H1 (cell line): ENCODE measurements around the gene PSMD6. TPM values are rescaled to one million over a fixed set of nuclear protein-coding genes. Genes with fewer than 3 reads are reported as not detected.

Source experiments
- CTCF ChIA-PET: fragments of 300-600 bp; sonication (Branson Sonifier 250); formaldehyde crosslinking; loops from one replicate; lab custom pipeline; 2021; ENCODE audit not compliant: partially characterized antibody; lab: Charles Lee
- POLR2A ChIA-PET: fragments of 300-600 bp; sonication (Branson Sonifier 250); formaldehyde crosslinking; loops from one replicate; lab custom pipeline; 2021; ENCODE audit warnings: inconsistent platforms; ENCODE audit not compliant: partially characterized antibody; lab: Charles Lee
- DNase-seq, 2 experiments: peaks; one replicate each; pipeline versions ENCODE4 v3.0.0 to v3.0.0-alpha.2; 2010 to 2022; ENCODE audit warnings: low spot score in 2 of 2, low read depth in 1 of 2, mixed read lengths in 1 of 2
- FAIRE-seq: peaks from 2 replicates; lab custom pipeline; 2011; peaks lifted over from hg19 to GRCh38; lab: Jason Lieb, UNC
- H2AFZ ChIP-seq: 2 replicates; pipeline ENCODE4 v1.8.1; 2012; ENCODE audit warnings: low read length, inconsistent platforms
- H2AK5ac ChIP-seq: 2 replicates; pipeline ENCODE4 v1.6.1; 2013; ENCODE audit warnings: low read depth, low read length
- H2BK120ac ChIP-seq: replicated peaks from 2 replicates; pipeline ENCODE3; 2013; ENCODE audit warnings: low read depth, low read length, inconsistent platforms
- H2BK12ac ChIP-seq: 2 replicates; pipeline ENCODE4 v1.6.1; 2013; ENCODE audit warnings: low read depth, low read length
- H2BK15ac ChIP-seq: 2 replicates; pipeline ENCODE4 v1.6.1; 2013; ENCODE audit warnings: low read length
- H2BK20ac ChIP-seq: 2 replicates; pipeline ENCODE4 v1.6.1; 2013; ENCODE audit warnings: low read length
- H2BK5ac ChIP-seq: 2 replicates; pipeline ENCODE4 v1.6.1; 2013; ENCODE audit warnings: low read depth, low read length
- H3K14ac ChIP-seq: 2 replicates; pipeline ENCODE4 v1.6.1; 2013; ENCODE audit warnings: inconsistent platforms; ENCODE audit not compliant: insufficient read length
- H3K18ac ChIP-seq: 2 replicates; pipeline ENCODE4 v1.6.1; 2013; ENCODE audit warnings: low read length; ENCODE audit errors: extremely low read depth
- H3K23ac ChIP-seq: 2 replicates; pipeline ENCODE4 v1.6.1; 2013; ENCODE audit warnings: inconsistent platforms; ENCODE audit not compliant: insufficient read length
- H3K23me2 ChIP-seq: 2 replicates; pipeline ENCODE4 v1.6.1; 2013; ENCODE audit warnings: low read depth, low read length
- H3K27ac ChIP-seq: 2 replicates; pipeline ENCODE4 v1.6.1; 2011; ENCODE audit warnings: low read depth, low read length, inconsistent platforms
- H3K27me3 ChIP-seq, 4 experiments: replicated peaks in 1 of 4; 1 replicate in 1 of 4; 2 replicates in 3 of 4; pipeline versions ENCODE4 v1.6.1 to v1.8.1; 2011 to 2013; ENCODE audit warnings: low read length in 3 of 4, mild to moderate bottlenecking in 3 of 4, inconsistent platforms in 2 of 4, mixed read lengths in 2 of 4, moderate library complexity in 1 of 4; ENCODE audit not compliant: control insufficient read depth in 3 of 4, insufficient read depth in 3 of 4; ENCODE audit errors: extremely low read depth in 1 of 4
- H3K36me3 ChIP-seq, 4 experiments: 2 replicates each; pipeline versions ENCODE4 v1.6.1 to v1.8.1; 2011 to 2013; ENCODE audit warnings: mild to moderate bottlenecking in 4 of 4, low read length in 3 of 4, moderate library complexity in 2 of 4, control low read depth in 1 of 4, inconsistent platforms in 1 of 4; ENCODE audit not compliant: insufficient read depth in 4 of 4, control insufficient read depth in 2 of 4
- H3K4ac ChIP-seq: replicated peaks from 2 replicates; pipeline ENCODE3; 2013; ENCODE audit warnings: low read length, low read depth, mixed read lengths, inconsistent platforms; ENCODE audit not compliant: insufficient read length
- H3K4me1 ChIP-seq, 4 experiments: replicated peaks in 1 of 4; 1 replicate in 1 of 4; 2 replicates in 3 of 4; pipeline versions ENCODE4 v1.6.1 to v1.8.1; 2011 to 2013; ENCODE audit warnings: low read length in 3 of 4, inconsistent platforms in 2 of 4, mixed read lengths in 1 of 4; ENCODE audit not compliant: insufficient read depth in 4 of 4, control insufficient read depth in 3 of 4
- H3K4me2 ChIP-seq, 2 experiments: 2 replicates each; pipeline versions ENCODE4 v1.6.1 to v1.8.1; 2011 to 2013; ENCODE audit warnings: low read depth in 2 of 2, low read length in 2 of 2, control low read depth in 1 of 2, inconsistent platforms in 1 of 2, mild to moderate bottlenecking in 1 of 2; ENCODE audit not compliant: insufficient read depth in 1 of 2
- H3K4me3 ChIP-seq, 4 experiments: fragments of 200-600, 300-600 bp in 1 of 4; sonication (generic), shearing (Covaris generic), sonication (Bioruptor Twin) in 1 of 4; 2 replicates each; pipeline versions ENCODE4 v1.5.1 to v1.8.1; 2011 to 2016; ENCODE audit warnings: low read length in 4 of 4, low read depth in 3 of 4, control low read depth in 2 of 4, inconsistent platforms in 2 of 4, mild to moderate bottlenecking in 2 of 4, mixed read lengths in 1 of 4, moderate library complexity in 1 of 4; ENCODE audit not compliant: insufficient read depth in 2 of 4; ENCODE audit errors: extremely low read depth in 1 of 4
- H3K56ac ChIP-seq: replicated peaks from 2 replicates; pipeline ENCODE3; 2013; ENCODE audit warnings: low read depth, mild to moderate bottlenecking, mixed read lengths, low read length, inconsistent platforms; ENCODE audit not compliant: insufficient read length
- H3K79me1 ChIP-seq: 2 replicates; pipeline ENCODE4 v1.6.1; 2013; ENCODE audit warnings: low read depth, low read length, control low read depth
- H3K79me2 ChIP-seq, 2 experiments: 2 replicates each; pipeline versions ENCODE4 v1.6.1 to v1.8.1; 2012 to 2013; ENCODE audit warnings: low read length in 2 of 2, mild to moderate bottlenecking in 2 of 2, inconsistent platforms in 1 of 2; ENCODE audit not compliant: insufficient read depth in 2 of 2, control insufficient read depth in 1 of 2
- H3K9ac ChIP-seq, 4 experiments: replicated peaks in 1 of 4; 1 replicate in 1 of 4; 2 replicates in 3 of 4; pipeline versions ENCODE4 v1.6.1 to v1.8.1; 2011 to 2013; ENCODE audit warnings: low read depth in 3 of 4, low read length in 3 of 4, control low read depth in 2 of 4, mild to moderate bottlenecking in 2 of 4, moderate library complexity in 2 of 4, inconsistent platforms in 1 of 4; ENCODE audit errors: extremely low read depth in 1 of 4
- H3K9me3 ChIP-seq, 2 experiments: 2 replicates each; pipeline versions ENCODE4 v1.6.1 to v1.8.1; 2012 to 2013; ENCODE audit warnings: mild to moderate bottlenecking in 2 of 2, moderate library complexity in 2 of 2, control low read depth in 1 of 2, inconsistent platforms in 1 of 2, low read depth in 1 of 2, low read length in 1 of 2, mixed read lengths in 1 of 2; ENCODE audit not compliant: insufficient read depth in 2 of 2
- H4K20me1 ChIP-seq, 2 experiments: replicated peaks in 1 of 2; 2 replicates each; pipeline versions ENCODE3 to v1.8.1; 2011 to 2013; ENCODE audit warnings: inconsistent platforms in 2 of 2, low read length in 2 of 2, mild to moderate bottlenecking in 1 of 2; ENCODE audit not compliant: insufficient read depth in 2 of 2, control insufficient read depth in 1 of 2
- H4K5ac ChIP-seq: 2 replicates; pipeline ENCODE4 v1.6.1; 2013; ENCODE audit warnings: low read length, low read depth, mixed read lengths, inconsistent platforms; ENCODE audit not compliant: insufficient read length
- H4K8ac ChIP-seq: 2 replicates; pipeline ENCODE4 v1.8.0; 2013; ENCODE audit warnings: mild to moderate bottlenecking, moderate library complexity, low read length, inconsistent platforms; ENCODE audit not compliant: insufficient read depth; ENCODE audit errors: extremely low read depth
- H4K91ac ChIP-seq: replicated peaks from 2 replicates; pipeline ENCODE3; 2013; ENCODE audit warnings: low read length, mixed read lengths, inconsistent platforms; ENCODE audit not compliant: insufficient read length
- ATF2 ChIP-seq: IDR thresholded peaks from 2 replicates; pipeline ENCODE4 v1.6.1; 2012; ENCODE audit warnings: low read length, inconsistent platforms
- CBX8 ChIP-seq: fragments of 300-800, 300-1000 bp; sonication (generic); IDR thresholded peaks from 2 replicates; pipeline ENCODE4 v1.7.1; 2016; ENCODE audit warnings: low read depth, low read length, borderline replicate concordance
- CEBPB ChIP-seq: IDR thresholded peaks from 2 replicates; pipeline ENCODE4 v1.6.1; 2012; ENCODE audit warnings: low read depth, low read length
- CHD2 ChIP-seq: IDR thresholded peaks from 2 replicates; pipeline ENCODE4 v1.6.1; 2012; ENCODE audit warnings: low read length, improper control_type of control experiment
- EP300 ChIP-seq, 2 experiments: IDR thresholded peaks; 1 replicate in 1 of 2; 2 replicates in 1 of 2; pipeline ENCODE4 v1.6.1; 2011 to 2012; ENCODE audit warnings: low read depth in 2 of 2, low read length in 2 of 2, mild to moderate bottlenecking in 2 of 2, borderline replicate concordance in 1 of 2, inconsistent platforms in 1 of 2, moderate library complexity in 1 of 2
- JUND ChIP-seq: IDR thresholded peaks from 2 replicates; pipeline ENCODE4 v1.6.1; 2011; ENCODE audit warnings: mild to moderate bottlenecking, improper control_type of control experiment, low read length
- PHF8 ChIP-seq: fragments of 200-600 bp; sonication (generic); conservative IDR thresholded peaks from 2 replicates; pipeline ENCODE4 v1.7.1; 2012; ENCODE audit warnings: low read depth, mild to moderate bottlenecking, inconsistent platforms, low read length, moderate library complexity
- RNF2 ChIP-seq: fragments of 200-900, 300-1000 bp; sonication (generic); IDR thresholded peaks from 2 replicates; pipeline ENCODE4 v1.7.1; 2016; ENCODE audit warnings: borderline replicate concordance, low read depth, mild to moderate bottlenecking, antibody characterized with exemption, low read length; ENCODE audit not compliant: poor library complexity, severe bottlenecking; ENCODE audit errors: missing control alignments
- SP2 ChIP-seq: IDR thresholded peaks from 2 replicates; pipeline ENCODE4 v1.6.1; 2012; ENCODE audit warnings: mild to moderate bottlenecking, low read length, inconsistent platforms
- SUZ12 ChIP-seq: fragments of 200-600 bp; sonication (generic); IDR thresholded peaks from 2 replicates; pipeline ENCODE4 v1.6.1; 2012; ENCODE audit warnings: mild to moderate bottlenecking, inconsistent platforms, low read length, moderate library complexity, mixed read lengths
- TCF12 ChIP-seq: IDR thresholded peaks from 2 replicates; pipeline ENCODE4 v1.6.1; 2011; ENCODE audit warnings: low read depth, mild to moderate bottlenecking, low read length
- WGBS, 2 experiments: shearing (Covaris generic) in 1 of 2; methylation state at CpG; one replicate each; pipeline versions ENCODE4 v1.1.6 to v1.1.7; 2013 to 2015; ENCODE audit warnings: low lambda C conversion rate in 2 of 2, mixed read lengths in 2 of 2, inconsistent platforms in 1 of 2, low coverage in 1 of 2, missing lambda C conversion rate in 1 of 2; ENCODE audit not compliant: insufficient replicate concordance in 2 of 2, insufficient coverage in 1 of 2, insufficient read length in 1 of 2; ENCODE audit errors: extremely low coverage in 1 of 2, missing lambda C conversion rate in 1 of 2; 5-methylcytosine and 5-hydroxymethylcytosine counted together
- polyA plus RNA-seq, 7 experiments: library from polyadenylated mRNA; depleted of rRNA in 3 of 7; stranded (reverse) in 5 of 7; unstranded in 2 of 7; fragments of >200 nt in 5 of 7; fragments of 200-250 nt in 2 of 7; gene quantifications; 1 replicate in 5 of 7; 2 replicates in 1 of 7; 4 replicates in 1 of 7; pipeline versions ENCODE4 v1.2.1 to v1.2.3, GENCODE V29; 2011 to 2013; ENCODE audit warnings: missing spikeins in 2 of 7, mixed read lengths in 2 of 7
- total RNA-seq: library from RNA; stranded (reverse); fragmentation: NEBNext Ultra II Directional; extraction: Animal tissue kit (Norgen Biotek cat#: 25700); gene quantifications from 2 replicates; pipeline ENCODE4 v1.2.1, GENCODE V29; 2021

Gene PSMD6
- total and polyA plus RNA-seq, 2 of the 8 experiments (the other 6 are each of a cell fraction or from before 2014, with no cell fraction given) = 43.7 to 104 TPM

GRCh38 chr3:64029287-64029686 is 6.0 kb upstream of the PSMD6 start:
- no peaks in the 10 kb centered on the region for H3K79me2 ChIP-seq
- H2BK15ac ChIP-seq = peak overlapping the region; percentile 49; the same call in 1 of the 2 replicates
- peak overlapping the region in 1 of 2 experiments; percentile 7; a peak in 1 of 4 replicates for H3K4me2 ChIP-seq
- H3K56ac ChIP-seq = no peak overlapping the region
- no peak overlapping the region for H3K14ac ChIP-seq
- H2BK5ac ChIP-seq = peak overlapping the region; percentile 45; the same call in 1 of the 2 replicates
- H3K9ac ChIP-seq = no peak overlapping the region
- no peak overlapping the region for H3K27ac ChIP-seq
- H3K23me2 ChIP-seq = no peaks in the 10 kb centered on the region
- no peak overlapping the region; the same call in 1 of the 2 replicates for H2BK12ac ChIP-seq
- H3K4me3 ChIP-seq = no peak overlapping the region
- no peak overlapping the region for H4K91ac ChIP-seq
- no peak overlapping the region for H4K8ac ChIP-seq
- H3K27me3 ChIP-seq = no peaks in the 10 kb centered on the region
- H2BK20ac ChIP-seq = peak overlapping the region; percentile 94; the same call in 1 of the 2 replicates
- POLR2A ChIA-PET = no interaction called here
- CTCF ChIA-PET = interaction anchor here (0.8 to 2.7 kb wide), 10 partner anchors 14 to 455 kb away, joined by 3 to 29 read pairs (median 6); no protein-coding TSS in a partner anchor
- H3K4me1 ChIP-seq = peaks cover 0 to 7% (median 3%) of the 10 kb centered on the region in 4 experiments; a peak in 5 of 7 replicates
- no peaks in the 10 kb centered on the region for H3K79me1 ChIP-seq
- H2AK5ac ChIP-seq = no peak overlapping the region
- 90% methylated on average over 4 of the region's 4 CpGs; no CpG with 5 or more reads in 1 of the 2 experiments for WGBS, 2 experiments
- no peak for FAIRE-seq
- no peaks in the 10 kb centered on the region for H3K36me3 ChIP-seq
- H4K20me1 ChIP-seq = no peaks in the 10 kb centered on the region
- H2BK120ac ChIP-seq = no peak overlapping the region
- H3K4ac ChIP-seq = no peak overlapping the region
- no peak overlapping the region for H3K18ac ChIP-seq
- no peak for DNase-seq
- H2AFZ ChIP-seq = peak overlapping the region; percentile 81; the same call in 1 of the 2 replicates
- H3K23ac ChIP-seq = no peak overlapping the region
- no peaks in the 10 kb centered on the region for H3K9me3 ChIP-seq
- H4K5ac ChIP-seq = no peak overlapping the region
- TF ChIP-seq PHF8 (no peak), SUZ12 (no peak), JUND (no peak), ATF2 (no peak), CEBPB (no peak), SP2 (no peak), RNF2 (no peak), CBX8 (no peak), TCF12 (no peak), CHD2 (no peak), EP300 (IDR thresholded peaks at IDR 0.05; ENCODE audit: borderline replicate concordance in 1 of 2, low read depth in 2 of 2, low read length in 2 of 2) (no peak)
